Endothelial cell of umbilical vein (primary cell): Measurements from ENCODE around the gene HDGFL2. TPM values are rescaled to one million over a fixed set of nuclear protein-coding genes. Genes with fewer than 3 reads are reported as not detected.

Source experiments
- BruUV-seq: library from RNA; stranded (reverse); fragments of 400-500 nt; replicated peaks from 2 replicates; lab custom pipeline; 2021; lab: Mats Ljungman, UMichigan
- CTCF ChIA-PET: fragments of 300-600, 350-600 bp; sonication (Branson Sonifier 250); formaldehyde crosslinking; loops from one replicate; lab custom pipeline; 2021; ENCODE audit warnings: antibody characterized with exemption, inconsistent platforms; lab: Charles Lee
- POLR2A ChIA-PET: fragments of 300-600, 350-600 bp; sonication (Branson Sonifier 250); formaldehyde crosslinking; loops from one replicate; lab custom pipeline; 2021; ENCODE audit warnings: antibody characterized with exemption, inconsistent platforms; lab: Charles Lee
- DNase-seq: peaks from one replicate; pipeline ENCODE4 v3.0.0-alpha.2; 2011; ENCODE audit warnings: low read depth, low spot score
- FAIRE-seq: peaks from 2 replicates; lab custom pipeline; 2011; peaks lifted over from hg19 to GRCh38; lab: Jason Lieb, UNC
- H2AFZ ChIP-seq: 2 replicates; pipeline ENCODE4 v1.6.0; 2012; ENCODE audit warnings: low read depth, low read length, control low read depth, inconsistent platforms
- H3K27ac ChIP-seq: 2 replicates; pipeline ENCODE4 v1.5.1; 2011; ENCODE audit warnings: low read depth, mild to moderate bottlenecking, control low read depth, low read length, moderate library complexity; ENCODE audit not compliant: insufficient read depth
- H3K27me3 ChIP-seq, 2 experiments: 2 replicates each; pipeline versions ENCODE4 v1.6.0 to v1.6.1; 2011; ENCODE audit warnings: low read length in 2 of 2, mixed read lengths in 1 of 2; ENCODE audit not compliant: control insufficient read depth in 2 of 2, insufficient read depth in 2 of 2
- H3K36me3 ChIP-seq, 2 experiments: 2 replicates in 1 of 2; 3 replicates in 1 of 2; pipeline ENCODE4 v1.5.1; 2011; ENCODE audit warnings: low read length in 2 of 2, mild to moderate bottlenecking in 1 of 2, moderate library complexity in 1 of 2; ENCODE audit not compliant: control insufficient read depth in 2 of 2, insufficient read depth in 2 of 2; ENCODE audit errors: extremely low read depth in 1 of 2
- H3K4me1 ChIP-seq: 3 replicates; pipeline ENCODE4 v1.5.1; 2011; ENCODE audit warnings: mild to moderate bottlenecking, low read length; ENCODE audit not compliant: control insufficient read depth, insufficient read depth; ENCODE audit errors: extremely low read depth
- H3K4me2 ChIP-seq: 2 replicates; pipeline ENCODE4 v1.6.1; 2011; ENCODE audit warnings: low read length, control low read depth, mixed read lengths; ENCODE audit not compliant: insufficient read depth
- H3K4me3 ChIP-seq, 3 experiments: fragments of 200-600 bp in 1 of 3; sonication (generic), shearing (Covaris generic) in 1 of 3; replicated peaks in 1 of 3; 2 replicates each; pipeline ENCODE4 v1.5.1; 2011 to 2016; ENCODE audit warnings: control low read depth in 3 of 3, low read length in 3 of 3, mild to moderate bottlenecking in 2 of 3, inconsistent platforms in 1 of 3, low read depth in 1 of 3, moderate library complexity in 1 of 3; ENCODE audit not compliant: insufficient read depth in 1 of 3
- H3K79me2 ChIP-seq: 2 replicates; pipeline ENCODE4 v1.6.0; 2012; ENCODE audit warnings: low read length, inconsistent platforms; ENCODE audit not compliant: control insufficient read depth, insufficient read depth
- H3K9ac ChIP-seq: replicated peaks from 2 replicates; pipeline ENCODE3; 2011; ENCODE audit warnings: low read length, control low read depth; ENCODE audit not compliant: insufficient read depth; ENCODE audit errors: extremely low read depth
- H3K9me1 ChIP-seq: replicated peaks from 3 replicates; pipeline ENCODE4 v1.6.0; 2011; ENCODE audit warnings: mild to moderate bottlenecking, low read length; ENCODE audit not compliant: control insufficient read depth, insufficient read depth; ENCODE audit errors: extremely low read depth
- H3K9me3 ChIP-seq: replicated peaks from 2 replicates; pipeline ENCODE4 v1.5.1; 2012; ENCODE audit warnings: low read length, inconsistent platforms; ENCODE audit not compliant: control insufficient read depth, insufficient read depth
- H4K20me1 ChIP-seq: replicated peaks from 2 replicates; pipeline ENCODE3; 2011; ENCODE audit warnings: mild to moderate bottlenecking, low read length; ENCODE audit not compliant: control insufficient read depth, insufficient read depth; ENCODE audit errors: extremely low read depth
- CTCF ChIP-seq, 2 donors: IDR thresholded peaks; 1 replicate in 1 of 2; 2 replicates in 1 of 2; pipeline ENCODE4 v1.5.1; 2011; ENCODE audit warnings: low read length in 2 of 2, mild to moderate bottlenecking in 2 of 2, moderate library complexity in 2 of 2, control low read depth in 1 of 2, inconsistent platforms in 1 of 2, low read depth in 1 of 2; ENCODE audit not compliant: insufficient read depth in 1 of 2; ENCODE audit errors: extremely low read depth in 1 of 2
- EZH2 ChIP-seq: IDR thresholded peaks from 2 replicates; pipeline ENCODE4 v1.6.1; 2012; ENCODE audit warnings: borderline replicate concordance, low read depth, mild to moderate bottlenecking, moderate library complexity, low read length, inconsistent platforms; ENCODE audit not compliant: severe bottlenecking
- FOS ChIP-seq: IDR thresholded peaks from 2 replicates; pipeline ENCODE4 v1.6.1; 2011; ENCODE audit warnings: mild to moderate bottlenecking, low read length, moderate library complexity, borderline replicate concordance; ENCODE audit not compliant: insufficient read depth
- GATA2 ChIP-seq: IDR thresholded peaks from 2 replicates; pipeline ENCODE4 v1.7.0; 2011; ENCODE audit warnings: low read depth, mild to moderate bottlenecking, moderate library complexity, mixed read lengths, low read length; ENCODE audit not compliant: insufficient read length, insufficient read depth
- JUN ChIP-seq: IDR thresholded peaks from 2 replicates; pipeline ENCODE4 v1.6.1; 2011; ENCODE audit warnings: borderline replicate concordance, low read depth; ENCODE audit not compliant: insufficient read length, insufficient read depth
- MAX ChIP-seq: IDR thresholded peaks from 2 replicates; pipeline ENCODE4 v1.6.1; 2011; ENCODE audit not compliant: insufficient read depth, insufficient read length
- MYC ChIP-seq: IDR thresholded peaks from one replicate; pipeline ENCODE4 v1.6.1; 2011; ENCODE audit warnings: mild to moderate bottlenecking, low read depth, low read length
- POLR2A ChIP-seq: IDR thresholded peaks from 2 replicates; pipeline ENCODE4 v1.6.1; 2012; ENCODE audit warnings: low read depth, mild to moderate bottlenecking, control low read depth, low read length
- POLR2AphosphoS5 ChIP-seq: IDR thresholded peaks from 2 replicates; pipeline ENCODE4 v1.6.1; 2012; ENCODE audit warnings: low read depth, mild to moderate bottlenecking, control low read depth, low read length, moderate library complexity; ENCODE audit not compliant: insufficient read depth
- dilution Hi-C: fragments of 300-500 bp; cut with MboI; formaldehyde crosslinking; loops from one replicate; pipeline ENCODE4 v1.15.0; 2019; ENCODE audit warnings: low sequenced_read_pairs; ENCODE audit not compliant: extremely low pct_ligation_motif_present
- intact Hi-C: fragments of 100-400 bp; cut with micrococcal nuclease; formaldehyde crosslinking; loops from one replicate; pipeline ENCODE4 v1.10.0; 2022
- polyA plus RNA-seq, 4 experiments: library from polyadenylated mRNA; depleted of rRNA in 3 of 4; stranded (reverse) in 3 of 4; unstranded in 1 of 4; fragments of >200 nt; gene quantifications; 2 replicates each; pipeline versions ENCODE4 v1.2.1 to v1.2.3, GENCODE V29; 2011 to 2012; ENCODE audit warnings: missing spikeins in 1 of 4
- total RNA-seq: library from RNA; stranded (reverse); gene quantifications from 2 replicates; pipeline ENCODE4 v1.2.3, GENCODE V29; 2021

The HDGFL2 gene
- total and polyA plus RNA-seq, 2 donors (not counting 3 experiments of a cell fraction or from before 2014, with no cell fraction given), result 39.1 to 79.6 TPM

DNA sequence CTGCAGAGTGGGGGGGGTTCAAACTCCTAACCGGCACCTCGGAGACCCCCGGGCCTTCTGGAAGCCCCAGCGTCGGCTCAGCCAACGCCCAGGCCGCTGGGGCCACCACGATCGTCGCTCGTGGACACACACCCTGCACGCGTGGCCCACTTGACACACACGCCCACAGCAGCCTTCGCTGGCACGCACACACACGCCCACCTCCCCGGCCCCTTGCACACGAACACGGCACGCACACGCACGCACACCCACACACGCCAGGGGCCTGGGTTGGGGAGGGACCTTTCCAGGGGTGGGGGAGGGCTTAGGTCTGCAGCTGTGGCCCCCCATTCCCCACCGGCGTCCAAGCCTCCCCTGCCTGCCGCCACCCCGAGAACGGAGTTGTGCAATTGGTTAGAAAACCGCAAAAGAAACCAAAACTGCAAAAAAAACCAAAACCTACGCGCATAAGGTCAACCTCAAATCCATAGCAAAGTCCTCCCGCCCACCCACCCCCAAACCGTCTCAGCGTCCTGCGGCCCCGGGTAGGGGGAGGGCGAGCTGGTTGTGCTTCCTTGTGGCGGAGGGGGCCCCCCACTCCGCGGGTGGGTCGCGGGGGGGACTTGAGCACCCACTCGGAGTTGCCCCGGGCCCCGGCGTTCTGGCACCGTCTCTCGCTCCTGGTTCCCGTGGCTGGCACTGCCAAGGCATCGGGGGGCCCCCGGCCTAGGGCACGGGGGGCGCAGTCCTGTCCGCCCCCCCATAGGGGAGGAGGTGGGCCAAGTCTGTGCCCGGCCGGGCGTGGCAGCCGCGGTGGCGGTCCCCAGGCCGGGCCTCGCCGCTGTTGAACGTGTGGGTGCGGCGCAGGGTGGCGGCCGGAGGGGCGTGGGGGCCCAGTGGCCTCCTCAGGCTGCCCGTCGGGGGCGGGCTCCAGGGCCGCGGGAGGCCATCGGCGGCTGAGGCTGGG lies 71.1 kb downstream of the HDGFL2 start:
- Histone ChIP-seq H3K36me3 (peaks cover 0 to 14% of the 10 kb centered on the region in 2 experiments), H2AFZ (no peak overlapping the region), H3K27me3 (no peaks in the 10 kb centered on the region), H3K9ac (no peak overlapping the region), H3K4me1 (peaks cover 8% of the 10 kb centered on the region), H3K9me1 (no peaks in the 10 kb centered on the region), H3K9me3 (no peaks in the 10 kb centered on the region), H3K27ac (no peak overlapping the region), H3K4me3 (no peak overlapping the region), H3K4me2 (no peak overlapping the region), H4K20me1 (no peaks in the 10 kb centered on the region), H3K79me2 (no peaks in the 10 kb centered on the region)
- FAIRE-seq, result no peak
- no peak for DNase-seq
- BruUV-seq, result TSS peak; percentile 68
- intact Hi-C loops, result no loop called here
- ChIA-PET POLR2A (no interaction called here), CTCF (no interaction called here)
- dilution Hi-C loops, result no loop called here
- no peak for TF ChIP-seq MAX
- no peak for TF ChIP-seq POLR2AphosphoS5
- no peak for TF ChIP-seq GATA2
- no peak for TF ChIP-seq CTCF (IDR thresholded peaks at IDR 0.05; ENCODE audit: extremely low read depth in 1 of 2, insufficient read depth in 1 of 2, low read depth in 1 of 2, low read length in 2 of 2)
- no peak for TF ChIP-seq MYC
- TF ChIP-seq FOS, result no peak
- TF ChIP-seq JUN, result no peak
- no peak for TF ChIP-seq POLR2A
- no peak for TF ChIP-seq EZH2
